H1 (cell line): ENCODE data around the gene SLMAP. TPM values are rescaled to one million over a fixed set of nuclear protein-coding genes. Genes with fewer than 3 reads are reported as not detected.

Experiments used
- CHD7 ChIP-seq: fragments of 300-600 bp; sonication (generic); IDR thresholded peaks from 2 replicates; pipeline ENCODE4 v1.7.1; 2012; ENCODE audit warnings: low read length, moderate library complexity, mild to moderate bottlenecking, inconsistent platforms; ENCODE audit not compliant: insufficient replicate concordance
- SAP30 ChIP-seq: fragments of 300-600 bp; sonication (generic); IDR thresholded peaks from 2 replicates; pipeline ENCODE4 v1.7.1; 2012; ENCODE audit warnings: low read length, moderate library complexity, mild to moderate bottlenecking, inconsistent platforms; ENCODE audit not compliant: insufficient read depth, insufficient replicate concordance
- polyA plus RNA-seq, 7 experiments: library from polyadenylated mRNA; depleted of rRNA in 3 of 7; stranded (reverse) in 5 of 7; unstranded in 2 of 7; fragments of >200 nt in 5 of 7; fragments of 200-250 nt in 2 of 7; gene quantifications; 1 replicate in 5 of 7; 2 replicates in 1 of 7; 4 replicates in 1 of 7; pipeline versions ENCODE4 v1.2.1 to v1.2.3, GENCODE V29; 2011 to 2013; ENCODE audit warnings: missing spikeins in 2 of 7, mixed read lengths in 2 of 7
- total RNA-seq: library from RNA; stranded (reverse); fragmentation: NEBNext Ultra II Directional; extraction: Animal tissue kit (Norgen Biotek cat#: 25700); gene quantifications from 2 replicates; pipeline ENCODE4 v1.2.1, GENCODE V29; 2021

Gene SLMAP
- total and polyA plus RNA-seq, 2 of the 8 experiments (the other 6 are each of a cell fraction or from before 2014, with no cell fraction given): 13.6 to 70.4 TPM

- no peak for TF ChIP-seq CHD7
- no peak for TF ChIP-seq SAP30
Measured at GRCh38 chr3:57956119-57956832, 200.2 kb downstream of the SLMAP start (continued).
